ENCODE measurements around the gene BACH2.

DNA sequence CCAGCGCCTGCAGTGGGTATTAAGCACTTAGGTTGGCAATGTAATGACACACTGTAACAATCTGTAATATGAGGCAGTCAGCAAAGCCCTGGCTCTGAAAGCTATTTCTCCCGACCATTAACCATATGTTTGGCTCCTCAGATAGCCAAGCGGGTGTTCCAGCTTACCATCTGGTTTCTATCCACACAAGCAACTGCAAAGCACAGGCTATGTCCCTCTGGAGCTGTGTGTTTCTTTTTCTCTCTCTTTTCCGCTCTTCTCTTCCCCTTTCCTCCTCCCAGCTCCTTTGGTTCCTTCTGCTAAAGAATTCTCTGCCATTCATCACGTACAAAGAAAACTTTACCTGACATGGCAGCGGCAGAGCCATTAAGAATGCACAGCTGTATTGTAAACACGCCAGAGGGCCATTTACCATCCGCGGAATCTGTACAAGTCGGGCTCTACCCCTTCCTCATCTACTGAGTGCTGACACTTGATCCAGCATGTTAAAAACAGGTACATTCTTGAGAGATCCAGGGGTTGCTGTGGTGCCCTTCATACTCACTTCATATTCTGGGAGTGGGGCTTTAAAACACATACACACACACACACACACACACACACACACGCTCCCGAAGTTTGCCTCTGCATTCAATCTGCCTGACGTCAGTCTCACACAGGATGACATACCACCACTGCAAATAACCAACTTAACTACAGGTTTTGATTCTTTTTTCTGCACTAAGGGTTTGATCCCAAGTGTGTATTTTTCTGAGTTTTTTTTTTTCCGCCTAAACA is 77.2 kb downstream of the BACH2 start:
- TF ChIP-seq, protein P1, sequence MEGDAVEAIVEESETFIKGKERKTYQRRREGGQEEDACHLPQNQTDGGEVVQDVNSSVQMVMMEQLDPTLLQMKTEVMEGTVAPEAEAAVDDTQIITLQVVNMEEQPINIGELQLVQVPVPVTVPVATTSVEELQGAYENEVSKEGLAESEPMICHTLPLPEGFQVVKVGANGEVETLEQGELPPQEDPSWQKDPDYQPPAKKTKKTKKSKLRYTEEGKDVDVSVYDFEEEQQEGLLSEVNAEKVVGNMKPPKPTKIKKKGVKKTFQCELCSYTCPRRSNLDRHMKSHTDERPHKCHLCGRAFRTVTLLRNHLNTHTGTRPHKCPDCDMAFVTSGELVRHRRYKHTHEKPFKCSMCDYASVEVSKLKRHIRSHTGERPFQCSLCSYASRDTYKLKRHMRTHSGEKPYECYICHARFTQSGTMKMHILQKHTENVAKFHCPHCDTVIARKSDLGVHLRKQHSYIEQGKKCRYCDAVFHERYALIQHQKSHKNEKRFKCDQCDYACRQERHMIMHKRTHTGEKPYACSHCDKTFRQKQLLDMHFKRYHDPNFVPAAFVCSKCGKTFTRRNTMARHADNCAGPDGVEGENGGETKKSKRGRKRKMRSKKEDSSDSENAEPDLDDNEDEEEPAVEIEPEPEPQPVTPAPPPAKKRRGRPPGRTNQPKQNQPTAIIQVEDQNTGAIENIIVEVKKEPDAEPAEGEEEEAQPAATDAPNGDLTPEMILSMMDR (IDR thresholded peaks at IDR 0.05) = no peak
- peak; percentile 82 to 92 (median 90) for TF ChIP-seq POLR2AphosphoS5 (IDR thresholded peaks at IDR 0.05)
